Measurements from ENCODE around the gene MYPOP.
A peak's percentile ranks its signal among the peaks of the same experiment; 100 is the strongest.

The MYPOP gene

GRCh38 chr19:45922281-45922680, 19.9 kb upstream of the MYPOP start:
- no peak overlapping the region for H3K27ac Mint-ChIP-seq

GRCh38 chr19:45920458-45920857, 18.0 kb upstream of the MYPOP start:
- DNase-seq (no peak), ATAC-seq (replicated peaks) (no peak)
- Mint-ChIP-seq H3K27me3 (peaks cover 25 to 34% of the 10 kb centered on the region in 2 donors), H3K36me3 (ENCODE audit: insufficient read depth) (no peaks in the 10 kb centered on the region), H3K4me3 (no peak overlapping the region), H3K9me3 (no peaks in the 10 kb centered on the region), H3K4me1 (ENCODE audit: low read depth in 2 of 2) (no peaks in the 10 kb centered on the region), H3K27ac (no peak overlapping the region)

More at GRCh38 chr19:45922281-45922680, 19.9 kb upstream of the MYPOP start:
- Mint-ChIP-seq H3K4me3 (no peak overlapping the region), H3K36me3 (ENCODE audit: insufficient read depth) (peaks cover under 1% of the 10 kb centered on the region), H3K9me3 (no peaks in the 10 kb centered on the region), H3K4me1 (ENCODE audit: low read depth in 2 of 2) (peaks cover 2 to 4% of the 10 kb centered on the region in 2 donors), H3K27me3 (peaks cover 18 to 23% of the 10 kb centered on the region in 2 donors)
- no peak for ATAC-seq (replicated peaks)
- no peak for DNase-seq

- Mint-ChIP-seq H3K36me3 (ENCODE audit: insufficient read depth) (no peaks in the 10 kb centered on the region), H3K27me3 (peaks cover 25 to 41% of the 10 kb centered on the region in 2 donors), H3K4me1 (ENCODE audit: low read depth in 2 of 2) (no peaks in the 10 kb centered on the region), H3K27ac (no peak overlapping the region), H3K9me3 (no peaks in the 10 kb centered on the region), H3K4me3 (no peak overlapping the region)
- DNase-seq (no peak), ATAC-seq (replicated peaks) (no peak)
Observed at GRCh38 chr19:45919678-45920077, 17.3 kb upstream of the MYPOP start.

GRCh38 chr19:45918721-45919120, 16.3 kb upstream of the MYPOP start:
- Mint-ChIP-seq H3K4me1 (ENCODE audit: low read depth in 2 of 2) (no peaks in the 10 kb centered on the region), H3K27ac (no peak overlapping the region), H3K36me3 (ENCODE audit: insufficient read depth) (no peaks in the 10 kb centered on the region), H3K4me3 (no peak overlapping the region), H3K27me3 (peaks cover 26 to 47% of the 10 kb centered on the region in 2 donors), H3K9me3 (no peaks in the 10 kb centered on the region)
- DNase-seq (no peak), ATAC-seq (replicated peaks) (no peak)

- Mint-ChIP-seq H3K4me1 (ENCODE audit: low read depth in 2 of 2) (no peaks in the 10 kb centered on the region), H3K4me3 (no peak overlapping the region), H3K27me3 (peaks cover 37 to 59% of the 10 kb centered on the region in 2 donors), H3K36me3 (ENCODE audit: insufficient read depth) (peaks cover 3% of the 10 kb centered on the region), H3K27ac (no peak overlapping the region), H3K9me3 (no peaks in the 10 kb centered on the region)
- no peak for DNase-seq
- ATAC-seq (replicated peaks) = no peak
Observed at GRCh38 chr19:45917421-45918091, 15.1 kb upstream of the MYPOP start.

- H3K27ac Mint-ChIP-seq = no peak within 1 kb of the TSS
- H3K27me3 Mint-ChIP-seq = peaks cover 42 to 77% of the 10 kb centered on the region in 2 donors
- DNase-seq = no peak
Observed at GRCh38 chr19:45913874-45914830, 11.7 kb upstream of the MYPOP start, which contains the start of gene NANOS2. TSS of gene NANOS2 (minus strand) at chr19:45914778. CDS start at chr19:45914693, 85 bp downstream.

GRCh38 chr19:45911291-45911690, 8.9 kb upstream of the MYPOP start:
- H3K27me3 Mint-ChIP-seq = peaks cover 33 to 70% of the 10 kb centered on the region in 2 donors
- no peaks in the 10 kb centered on the region for H3K9me3 Mint-ChIP-seq
- no peak overlapping the region for H3K4me3 Mint-ChIP-seq
- peaks cover 6% of the 10 kb centered on the region for H3K36me3 Mint-ChIP-seq (ENCODE audit: insufficient read depth)
- no peak for DNase-seq
- no peaks in the 10 kb centered on the region for H3K4me1 Mint-ChIP-seq (ENCODE audit: low read depth in 2 of 2)
- H3K27ac Mint-ChIP-seq = no peak overlapping the region
- no peak for ATAC-seq (replicated peaks)

More at GRCh38 chr19:45913874-45914830, 11.7 kb upstream of the MYPOP start, which contains the start of gene NANOS2:
- no peak for ATAC-seq (replicated peaks)
- Mint-ChIP-seq H3K4me1 (ENCODE audit: low read depth in 2 of 2) (no peaks in the 10 kb centered on the region), H3K9me3 (no peaks in the 10 kb centered on the region), H3K36me3 (ENCODE audit: insufficient read depth) (peaks cover 6% of the 10 kb centered on the region), H3K4me3 (no peak within 1 kb of the TSS)

- ATAC-seq (replicated peaks) = no peak
- Mint-ChIP-seq H3K36me3 (ENCODE audit: insufficient read depth) (peaks cover 6% of the 10 kb centered on the region), H3K27me3 (peaks cover 29 to 55% of the 10 kb centered on the region in 2 donors), H3K27ac (no peak overlapping the region), H3K4me1 (ENCODE audit: low read depth in 2 of 2) (no peaks in the 10 kb centered on the region), H3K9me3 (no peaks in the 10 kb centered on the region), H3K4me3 (no peak overlapping the region)
- no peak for DNase-seq
Observed at GRCh38 chr19:45908956-45909355, 6.5 kb upstream of the MYPOP start.

- Mint-ChIP-seq H3K9me3 (no peaks in the 10 kb centered on the region), H3K36me3 (ENCODE audit: insufficient read depth) (peaks cover 17% of the 10 kb centered on the region), H3K27me3 (peaks cover 10 to 30% of the 10 kb centered on the region in 2 donors), H3K4me3 (no peak overlapping the region), H3K4me1 (ENCODE audit: low read depth in 2 of 2) (peaks cover 5 to 7% of the 10 kb centered on the region in 2 donors), H3K27ac (no peak overlapping the region)
- no peak for ATAC-seq (replicated peaks)
- DNase-seq = no peak
Observed at GRCh38 chr19:45906221-45906620, 3.8 kb upstream of the MYPOP start.

GRCh38 chr19:45905011-45905410, 2.6 kb upstream of the MYPOP start:
- Mint-ChIP-seq H3K27ac (no peak overlapping the region), H3K9me3 (no peaks in the 10 kb centered on the region), H3K4me1 (ENCODE audit: low read depth in 2 of 2) (peaks cover 14 to 16% of the 10 kb centered on the region in 2 donors), H3K36me3 (ENCODE audit: insufficient read depth) (peaks cover 18% of the 10 kb centered on the region), H3K27me3 (peaks cover 5 to 18% of the 10 kb centered on the region in 2 donors), H3K4me3 (no peak overlapping the region)
- DNase-seq (no peak), ATAC-seq (replicated peaks) (no peak)

- DNase-seq (peak; percentile 98 to 100 (median 99)), ATAC-seq (replicated peaks) (peak; percentile 82)
- Mint-ChIP-seq H3K27me3 (no peaks in the 10 kb centered on the region), H3K27ac (peak overlapping the region; percentile 86 to 93), H3K9me3 (no peaks in the 10 kb centered on the region), H3K36me3 (ENCODE audit: insufficient read depth) (peaks cover 31% of the 10 kb centered on the region), H3K4me3 (peak overlapping the region; percentile 93 to 96), H3K4me1 (ENCODE audit: low read depth in 2 of 2) (peaks cover 16% of the 10 kb centered on the region in 2 donors)
Observed at GRCh38 chr19:45902651-45903625, 525 bp upstream of the MYPOP start.

- H3K4me3 Mint-ChIP-seq = peak overlapping the region; percentile 93 to 96
- DNase-seq (peak; percentile 29 to 53 (median 48)), ATAC-seq (replicated peaks) (peak; percentile 22)
- H3K36me3 Mint-ChIP-seq (ENCODE audit: insufficient read depth) = peaks cover 34% of the 10 kb centered on the region
- no peaks in the 10 kb centered on the region for H3K9me3 Mint-ChIP-seq
- peak overlapping the region; percentile 86 to 93 for H3K27ac Mint-ChIP-seq
- H3K4me1 Mint-ChIP-seq (ENCODE audit: low read depth in 2 of 2) = peaks cover 16% of the 10 kb centered on the region in 2 donors
- no peaks in the 10 kb centered on the region for H3K27me3 Mint-ChIP-seq
Observed at GRCh38 chr19:45901432-45901911, 941 bp downstream of the MYPOP start.
